A673 (cell line): ENCODE measurements around the gene ENKD1.

ENCODE experiments used
- EZH2 ChIP-seq: fragments of 200-600 bp; sonication (generic); IDR thresholded peaks from 2 replicates; pipeline ENCODE4 v1.6.1; 2017; ENCODE audit warnings: borderline replicate concordance, low read depth, mild to moderate bottlenecking, mixed read lengths, antibody characterized with exemption, low read length; ENCODE audit not compliant: poor library complexity, severe bottlenecking
- TF ChIP-seq, protein P1 (sequence below): fragments of 300-800, 200-600 bp; sonication (generic); conservative IDR thresholded peaks from 2 replicates; pipeline ENCODE4 v1.5.1; 2017; ENCODE audit warnings: low read depth, mild to moderate bottlenecking, antibody characterized with exemption, low read length, moderate library complexity, mixed read lengths

DNA sequence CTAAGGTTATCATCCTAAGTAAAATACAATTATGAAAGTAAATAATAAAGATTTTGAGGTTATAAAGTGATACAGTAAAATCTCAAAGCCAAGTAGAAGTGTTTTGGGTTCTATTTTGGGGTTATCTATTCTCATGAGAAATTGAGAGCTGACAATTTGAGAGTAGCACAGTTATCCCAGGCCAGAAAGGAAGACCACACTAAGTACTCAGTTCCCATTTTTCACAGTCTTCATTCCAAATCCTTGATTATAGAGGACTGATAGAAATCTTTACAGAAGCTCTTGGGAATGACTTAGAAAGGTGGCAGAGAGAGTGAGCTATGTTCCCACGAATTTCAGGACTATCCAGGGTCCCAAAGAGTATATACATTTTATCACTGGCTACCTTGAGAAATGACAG, 48.0 kb upstream of the ENKD1 start:
- TF ChIP-seq, protein P1, sequence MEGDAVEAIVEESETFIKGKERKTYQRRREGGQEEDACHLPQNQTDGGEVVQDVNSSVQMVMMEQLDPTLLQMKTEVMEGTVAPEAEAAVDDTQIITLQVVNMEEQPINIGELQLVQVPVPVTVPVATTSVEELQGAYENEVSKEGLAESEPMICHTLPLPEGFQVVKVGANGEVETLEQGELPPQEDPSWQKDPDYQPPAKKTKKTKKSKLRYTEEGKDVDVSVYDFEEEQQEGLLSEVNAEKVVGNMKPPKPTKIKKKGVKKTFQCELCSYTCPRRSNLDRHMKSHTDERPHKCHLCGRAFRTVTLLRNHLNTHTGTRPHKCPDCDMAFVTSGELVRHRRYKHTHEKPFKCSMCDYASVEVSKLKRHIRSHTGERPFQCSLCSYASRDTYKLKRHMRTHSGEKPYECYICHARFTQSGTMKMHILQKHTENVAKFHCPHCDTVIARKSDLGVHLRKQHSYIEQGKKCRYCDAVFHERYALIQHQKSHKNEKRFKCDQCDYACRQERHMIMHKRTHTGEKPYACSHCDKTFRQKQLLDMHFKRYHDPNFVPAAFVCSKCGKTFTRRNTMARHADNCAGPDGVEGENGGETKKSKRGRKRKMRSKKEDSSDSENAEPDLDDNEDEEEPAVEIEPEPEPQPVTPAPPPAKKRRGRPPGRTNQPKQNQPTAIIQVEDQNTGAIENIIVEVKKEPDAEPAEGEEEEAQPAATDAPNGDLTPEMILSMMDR = no peak
- no peak for TF ChIP-seq EZH2
